OCI-LY7 (cell line): ENCODE results near the gene RASA4B. TPM values are rescaled to one million over a fixed set of nuclear protein-coding genes. Genes with fewer than 3 reads are reported as not detected.

ENCODE experiments used
- BruUV-seq: library from RNA; stranded (reverse); fragments of 400-500 nt; replicated peaks from 2 replicates; lab custom pipeline; 2021; lab: Mats Ljungman, UMichigan
- CTCF ChIA-PET: fragments of 300-600 bp; sonication (Branson Sonifier 250); formaldehyde crosslinking; loops from one replicate; lab custom pipeline; 2022; ENCODE audit warnings: antibody characterized with exemption; ENCODE audit not compliant: unreplicated experiment; lab: Charles Lee
- POLR2A ChIA-PET: fragments of 300-600 bp; sonication (Branson Sonifier 250); formaldehyde crosslinking; loops from one replicate; lab custom pipeline; 2022; ENCODE audit warnings: antibody characterized with exemption; lab: Charles Lee
- DNase-seq: peaks from one replicate; pipeline ENCODE4 v3.0.0-alpha.2; 2015; ENCODE audit warnings: low spot score
- H2AFZ ChIP-seq: fragments of 200-600 bp; sonication (generic), shearing (Covaris generic); 2 replicates; pipeline ENCODE4 v1.6.1; 2014; ENCODE audit warnings: mild to moderate bottlenecking, antibody characterized with exemption, low read length, moderate library complexity
- H3K27ac ChIP-seq: fragments of 200-600 bp; sonication (generic); 2 replicates; pipeline ENCODE4 v1.5.1; 2014; ENCODE audit warnings: mixed run types, low read depth, mild to moderate bottlenecking, moderate library complexity, low read length, inconsistent platforms; ENCODE audit not compliant: poor library complexity, severe bottlenecking
- H3K36me3 ChIP-seq: fragments of 200-600 bp; sonication (generic); 2 replicates; pipeline ENCODE4 v1.6.1; 2014; ENCODE audit warnings: mild to moderate bottlenecking, antibody characterized with exemption, low read length, moderate library complexity, mixed read lengths; ENCODE audit not compliant: insufficient read depth
- H3K4me1 ChIP-seq: fragments of 200-600 bp; sonication (generic); 2 replicates; pipeline ENCODE4 v1.5.1; 2014; ENCODE audit warnings: mild to moderate bottlenecking, low read length; ENCODE audit not compliant: insufficient read depth, poor library complexity, severe bottlenecking
- H3K4me2 ChIP-seq: fragments of 200-600 bp; sonication (generic); 2 replicates; pipeline ENCODE4 v1.6.1; 2014; ENCODE audit warnings: mild to moderate bottlenecking, low read length
- H3K4me3 ChIP-seq: fragments of 200-600 bp; sonication (generic); 2 replicates; pipeline ENCODE4 v1.5.1; 2014; ENCODE audit warnings: mild to moderate bottlenecking, low read depth, low read length; ENCODE audit not compliant: poor library complexity, severe bottlenecking
- H3K79me2 ChIP-seq: fragments of 200-600 bp; sonication (generic); 2 replicates; pipeline ENCODE4 v1.6.1; 2016; ENCODE audit warnings: low read depth, mild to moderate bottlenecking, low read length, moderate library complexity, mixed read lengths; ENCODE audit not compliant: insufficient read depth
- H3K9me2 ChIP-seq: fragments of 200-600 bp; sonication (generic); 2 replicates; pipeline ENCODE4 v1.6.1; 2016; ENCODE audit warnings: mild to moderate bottlenecking, low read length, mixed read lengths; ENCODE audit not compliant: insufficient read depth
- H3K9me3 ChIP-seq: fragments of 200-600 bp; sonication (generic); 2 replicates; pipeline ENCODE4 v1.6.1; 2014; ENCODE audit warnings: mild to moderate bottlenecking, mixed run types, low read length, mixed read lengths
- H4K20me1 ChIP-seq: fragments of 200-600 bp; sonication (generic); 2 replicates; pipeline ENCODE4 v1.6.1; 2014; ENCODE audit warnings: mild to moderate bottlenecking, antibody characterized with exemption, low read length, moderate library complexity, mixed read lengths; ENCODE audit not compliant: insufficient read depth
- EZH2phosphoT487 ChIP-seq: fragments of 200-600 bp; sonication (generic); IDR thresholded peaks from 2 replicates; pipeline ENCODE4 v1.6.1; 2018; ENCODE audit warnings: low read depth, borderline replicate concordance, mild to moderate bottlenecking, mixed run types, antibody characterized with exemption, low read length, moderate library complexity, mixed read lengths
- intact Hi-C: fragments of 100-400 bp; cut with micrococcal nuclease; formaldehyde crosslinking; loops from one replicate; pipeline ENCODE4 v1.10.0; 2022; ENCODE audit not compliant: unreplicated experiment
- total RNA-seq, 2 experiments: library from RNA; depleted of rRNA in 1 of 2; stranded (reverse); fragments of >200 nt in 1 of 2; shearing (Covaris generic) in 1 of 2; gene quantifications; 2 replicates each; pipeline ENCODE4 v1.2.3, GENCODE V29; 2014 to 2022
- TF ChIP-seq, protein P1 (sequence below): fragments of 200-600 bp; sonication (generic); conservative IDR thresholded peaks from 2 replicates; pipeline ENCODE4 v1.5.1; 2014; ENCODE audit warnings: mild to moderate bottlenecking, antibody characterized with exemption, low read length, moderate library complexity, mixed read lengths

The RASA4B gene
- total RNA-seq, 2 experiments from 2014 or later: 7.2 to 12.8 TPM

GRCh38 chr7:102446387-102447156 lies 71.0 kb downstream of the RASA4B start:
- intact Hi-C loops: loop anchor here (10.0 kb wide), 1 partner anchor 642 kb away; no protein-coding TSS in a partner anchor
- Histone ChIP-seq H3K27ac (peak overlapping the region; percentile 100), H3K36me3 (peaks cover 71% of the 10 kb centered on the region), H3K4me1 (peaks cover 79% of the 10 kb centered on the region), H3K9me2 (no peaks in the 10 kb centered on the region), H4K20me1 (no peaks in the 10 kb centered on the region), H3K79me2 (peaks cover 30% of the 10 kb centered on the region; the same call in 1 of the 2 replicates), H3K4me2 (peak overlapping the region; percentile 51), H2AFZ (no peak overlapping the region), H3K4me3 (peak overlapping the region; percentile 22), H3K9me3 (peaks cover 4% of the 10 kb centered on the region; the same call in 1 of the 2 replicates)
- DNase-seq: peak; percentile 94
- POLR2A ChIA-PET: interaction anchor here (0.6 to 9.7 kb wide), 3 partner anchors 14 to 159 kb away, joined by 4 to 66 read pairs (median 5); partner anchors contain the start of genes ORAI2 and SH2B2
- BruUV-seq: TSS peak; percentile 1
- CTCF ChIA-PET: interaction anchor here (0.5 to 0.7 kb wide), 2 partner anchors 14 to 38 kb away, joined by 3 to 4 read pairs; no protein-coding TSS in a partner anchor
- TF ChIP-seq, protein P1, sequence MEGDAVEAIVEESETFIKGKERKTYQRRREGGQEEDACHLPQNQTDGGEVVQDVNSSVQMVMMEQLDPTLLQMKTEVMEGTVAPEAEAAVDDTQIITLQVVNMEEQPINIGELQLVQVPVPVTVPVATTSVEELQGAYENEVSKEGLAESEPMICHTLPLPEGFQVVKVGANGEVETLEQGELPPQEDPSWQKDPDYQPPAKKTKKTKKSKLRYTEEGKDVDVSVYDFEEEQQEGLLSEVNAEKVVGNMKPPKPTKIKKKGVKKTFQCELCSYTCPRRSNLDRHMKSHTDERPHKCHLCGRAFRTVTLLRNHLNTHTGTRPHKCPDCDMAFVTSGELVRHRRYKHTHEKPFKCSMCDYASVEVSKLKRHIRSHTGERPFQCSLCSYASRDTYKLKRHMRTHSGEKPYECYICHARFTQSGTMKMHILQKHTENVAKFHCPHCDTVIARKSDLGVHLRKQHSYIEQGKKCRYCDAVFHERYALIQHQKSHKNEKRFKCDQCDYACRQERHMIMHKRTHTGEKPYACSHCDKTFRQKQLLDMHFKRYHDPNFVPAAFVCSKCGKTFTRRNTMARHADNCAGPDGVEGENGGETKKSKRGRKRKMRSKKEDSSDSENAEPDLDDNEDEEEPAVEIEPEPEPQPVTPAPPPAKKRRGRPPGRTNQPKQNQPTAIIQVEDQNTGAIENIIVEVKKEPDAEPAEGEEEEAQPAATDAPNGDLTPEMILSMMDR: no peak
- TF ChIP-seq EZH2phosphoT487: no peak

- peaks cover 75% of the 10 kb centered on the region for H3K36me3 ChIP-seq
- DNase-seq: no peak
- H2AFZ ChIP-seq: no peak overlapping the region
- no TSS peak for BruUV-seq
- TF ChIP-seq, protein P1: no peak
- no peak for TF ChIP-seq EZH2phosphoT487
- peaks cover 77% of the 10 kb centered on the region for H3K4me1 ChIP-seq
- H3K4me2 ChIP-seq: peak overlapping the region; percentile 51
- peaks cover 4% of the 10 kb centered on the region; the same call in 1 of the 2 replicates for H3K9me3 ChIP-seq
- ChIA-PET POLR2A (interaction anchor here (0.6 to 9.7 kb wide), 3 partner anchors 13 to 1253 kb away, joined by 3 to 66 read pairs (median 26); partner anchors contain the start of gene ORAI2), CTCF (interaction anchor here (1.0 to 1.1 kb wide), 2 partner anchors 14 to 37 kb away, joined by 3 to 4 read pairs; no protein-coding TSS in a partner anchor)
- H3K79me2 ChIP-seq: peaks cover 30% of the 10 kb centered on the region; the same call in 1 of the 2 replicates
- H4K20me1 ChIP-seq: no peaks in the 10 kb centered on the region
- intact Hi-C loops: loop anchor here (1.0 to 10.0 kb wide), 3 partner anchors 19 to 641 kb away; no protein-coding TSS in a partner anchor
- H3K4me3 ChIP-seq: peak overlapping the region; percentile 37
- no peaks in the 10 kb centered on the region for H3K9me2 ChIP-seq
- H3K27ac ChIP-seq: peak overlapping the region; percentile 100
Measured at GRCh38 chr7:102445674-102446071, 71.9 kb downstream of the RASA4B start.
